ENCODE measurements around the gene DSCAML1. TPM values are rescaled to one million over a fixed set of nuclear protein-coding genes. Genes with fewer than 3 reads are reported as not detected.

The DSCAML1 gene
- total and polyA plus RNA-seq, 2 experiments from 2014 or later: not detected

GRCh38 chr11:117629146-117629545 lies 167.9 kb downstream of the DSCAML1 start:
- 67 to 70% methylated on average over 6 of the region's 6 CpGs for WGBS, 2 experiments (ENCODE audit: low coverage in 1 of 2, low lambda C conversion rate in 2 of 2, missing lambda C conversion rate in 2 of 2)
- no peak for TF ChIP-seq EZH2phosphoT487 (IDR thresholded peaks at IDR 0.05; ENCODE audit: insufficient read depth, low read depth)
- TF ChIP-seq EZH2 (IDR thresholded peaks at IDR 0.05; ENCODE audit: insufficient read depth, poor library complexity, severe bottlenecking): no peak
- no peaks in the 10 kb centered on the region for H4K20me1 ChIP-seq (ENCODE audit: insufficient read depth)
- no peaks in the 10 kb centered on the region for H3K36me3 ChIP-seq (ENCODE audit: low read depth)
- in situ Hi-C loops (cut with MboI): no loop called here
- DNase-seq: no peak
- H3K4me3 ChIP-seq: no peak overlapping the region
- no peaks in the 10 kb centered on the region for H3K4me1 ChIP-seq (ENCODE audit: insufficient read depth)
- no peak overlapping the region for H3K4me2 ChIP-seq (ENCODE audit: unreplicated experiment)
- H3K9me3 ChIP-seq (ENCODE audit: low read depth): no peaks in the 10 kb centered on the region
- no peaks in the 10 kb centered on the region for H3K79me2 ChIP-seq (ENCODE audit: insufficient read depth)
- peaks cover 17% of the 10 kb centered on the region; the same call in 1 of the 2 replicates for H3K27me3 ChIP-seq (replicated peaks; ENCODE audit: insufficient read depth)
- no peaks in the 10 kb centered on the region for H3F3A ChIP-seq (ENCODE audit: insufficient read depth)
- H2AFZ ChIP-seq: no peak overlapping the region
- no peaks in the 10 kb centered on the region for H3K9me2 ChIP-seq (ENCODE audit: insufficient read depth)
- H3K9ac ChIP-seq: no peak overlapping the region
- H3K27ac ChIP-seq: no peak overlapping the region

- in situ Hi-C loops (cut with MboI): no loop called here
- Histone ChIP-seq H2AFZ (no peak overlapping the region), H3K9me2 (ENCODE audit: insufficient read depth) (no peaks in the 10 kb centered on the region), H3K27ac (no peak overlapping the region), H3K4me2 (ENCODE audit: unreplicated experiment) (no peak overlapping the region), H3K27me3 (replicated peaks; ENCODE audit: insufficient read depth) (peaks cover 6% of the 10 kb centered on the region; the same call in 1 of the 2 replicates), H3K9ac (no peak overlapping the region), H3K4me1 (ENCODE audit: insufficient read depth) (no peaks in the 10 kb centered on the region), H3K36me3 (ENCODE audit: low read depth) (no peaks in the 10 kb centered on the region), H4K20me1 (ENCODE audit: insufficient read depth) (no peaks in the 10 kb centered on the region), H3F3A (ENCODE audit: insufficient read depth) (no peaks in the 10 kb centered on the region), H3K9me3 (ENCODE audit: low read depth) (no peaks in the 10 kb centered on the region), H3K79me2 (ENCODE audit: insufficient read depth) (no peaks in the 10 kb centered on the region), H3K4me3 (no peak overlapping the region)
- WGBS, 2 experiments (ENCODE audit: low coverage in 1 of 2, low lambda C conversion rate in 2 of 2, missing lambda C conversion rate in 2 of 2): 40 to 41% methylated on average over 13 of the region's 13 CpGs
- no peak for DNase-seq
- TF ChIP-seq EZH2 (IDR thresholded peaks at IDR 0.05; ENCODE audit: insufficient read depth, poor library complexity, severe bottlenecking) (no peak), EZH2phosphoT487 (IDR thresholded peaks at IDR 0.05; ENCODE audit: insufficient read depth, low read depth) (no peak)
Measured at GRCh38 chr11:117627259-117627658, 169.8 kb downstream of the DSCAML1 start.

- H4K20me1 ChIP-seq (ENCODE audit: insufficient read depth): no peaks in the 10 kb centered on the region
- no peaks in the 10 kb centered on the region for H3K4me1 ChIP-seq (ENCODE audit: insufficient read depth)
- no peaks in the 10 kb centered on the region for H3K9me3 ChIP-seq (ENCODE audit: low read depth)
- peaks cover 6% of the 10 kb centered on the region; the same call in 1 of the 2 replicates for H3K27me3 ChIP-seq (replicated peaks; ENCODE audit: insufficient read depth)
- no peak for DNase-seq
- H3K9ac ChIP-seq: no peak overlapping the region
- no peaks in the 10 kb centered on the region for H3K36me3 ChIP-seq (ENCODE audit: low read depth)
- H3K27ac ChIP-seq: no peak overlapping the region
- TF ChIP-seq EZH2phosphoT487 (IDR thresholded peaks at IDR 0.05; ENCODE audit: insufficient read depth, low read depth): no peak
- TF ChIP-seq EZH2 (IDR thresholded peaks at IDR 0.05; ENCODE audit: insufficient read depth, poor library complexity, severe bottlenecking): no peak
- no peaks in the 10 kb centered on the region for H3K9me2 ChIP-seq (ENCODE audit: insufficient read depth)
- H2AFZ ChIP-seq: no peak overlapping the region
- H3K4me2 ChIP-seq (ENCODE audit: unreplicated experiment): no peak overlapping the region
- WGBS, 2 experiments (ENCODE audit: low coverage in 1 of 2, low lambda C conversion rate in 2 of 2, missing lambda C conversion rate in 2 of 2): 58 to 67% methylated on average over 9 of the region's 9 CpGs
- H3K79me2 ChIP-seq (ENCODE audit: insufficient read depth): no peaks in the 10 kb centered on the region
- no peak overlapping the region for H3K4me3 ChIP-seq
- in situ Hi-C loops (cut with MboI): no loop called here
- H3F3A ChIP-seq (ENCODE audit: insufficient read depth): no peaks in the 10 kb centered on the region
Measured at GRCh38 chr11:117626576-117626975, 170.4 kb downstream of the DSCAML1 start.

- TF ChIP-seq EZH2phosphoT487 (IDR thresholded peaks at IDR 0.05; ENCODE audit: insufficient read depth, low read depth): no peak
- H3K4me1 ChIP-seq (ENCODE audit: insufficient read depth): no peaks in the 10 kb centered on the region
- 17 to 23% methylated on average over 4 of the region's 4 CpGs for WGBS, 2 experiments (ENCODE audit: low coverage in 1 of 2, low lambda C conversion rate in 2 of 2, missing lambda C conversion rate in 2 of 2)
- H3K9me2 ChIP-seq (ENCODE audit: insufficient read depth): no peaks in the 10 kb centered on the region
- no peak overlapping the region for H3K27ac ChIP-seq
- H4K20me1 ChIP-seq (ENCODE audit: insufficient read depth): no peaks in the 10 kb centered on the region
- no peaks in the 10 kb centered on the region for H3K79me2 ChIP-seq (ENCODE audit: insufficient read depth)
- H3K9ac ChIP-seq: no peak overlapping the region
- no peaks in the 10 kb centered on the region for H3F3A ChIP-seq (ENCODE audit: insufficient read depth)
- H3K4me3 ChIP-seq: no peak overlapping the region
- H3K4me2 ChIP-seq (ENCODE audit: unreplicated experiment): no peak overlapping the region
- in situ Hi-C loops (cut with MboI): no loop called here
- no peak overlapping the region for H2AFZ ChIP-seq
- H3K36me3 ChIP-seq (ENCODE audit: low read depth): no peaks in the 10 kb centered on the region
- peaks cover 6% of the 10 kb centered on the region; the same call in 1 of the 2 replicates for H3K27me3 ChIP-seq (replicated peaks; ENCODE audit: insufficient read depth)
- H3K9me3 ChIP-seq (ENCODE audit: low read depth): no peaks in the 10 kb centered on the region
- no peak for DNase-seq
Measured at GRCh38 chr11:117625237-117625636, 171.8 kb downstream of the DSCAML1 start.

- Histone ChIP-seq H2AFZ (no peak overlapping the region), H3K79me2 (ENCODE audit: insufficient read depth) (no peaks in the 10 kb centered on the region), H3K27ac (no peak overlapping the region), H3F3A (ENCODE audit: insufficient read depth) (no peaks in the 10 kb centered on the region), H3K9me3 (ENCODE audit: low read depth) (no peaks in the 10 kb centered on the region), H3K9ac (no peak overlapping the region), H3K4me1 (ENCODE audit: insufficient read depth) (no peaks in the 10 kb centered on the region), H3K4me3 (no peak overlapping the region), H3K36me3 (ENCODE audit: low read depth) (no peaks in the 10 kb centered on the region), H3K27me3 (replicated peaks; ENCODE audit: insufficient read depth) (no peaks in the 10 kb centered on the region; the same call in 1 of the 2 replicates), H3K4me2 (ENCODE audit: unreplicated experiment) (no peak overlapping the region), H3K9me2 (ENCODE audit: insufficient read depth) (no peaks in the 10 kb centered on the region), H4K20me1 (ENCODE audit: insufficient read depth) (no peaks in the 10 kb centered on the region)
- no peak for DNase-seq
- WGBS, 2 experiments (ENCODE audit: low coverage in 1 of 2, low lambda C conversion rate in 2 of 2, missing lambda C conversion rate in 2 of 2): 23 to 26% methylated on average over 2 of the region's 2 CpGs
- TF ChIP-seq EZH2phosphoT487 (IDR thresholded peaks at IDR 0.05; ENCODE audit: insufficient read depth, low read depth) (no peak), EZH2 (IDR thresholded peaks at IDR 0.05; ENCODE audit: insufficient read depth, poor library complexity, severe bottlenecking) (no peak)
- in situ Hi-C loops (cut with MboI): no loop called here
Measured at GRCh38 chr11:117623831-117624271, 173.2 kb downstream of the DSCAML1 start.
